Testis (tissue), 3 donors: Measurements from ENCODE around the gene JMJD7. TPM values are rescaled to one million over a fixed set of nuclear protein-coding genes. Genes with fewer than 3 reads are reported as not detected.

ENCODE experiments used
- DNase-seq: peaks from one replicate; pipeline ENCODE4 v3.0.0-alpha.2; 2019
- H3K27ac ChIP-seq, 2 donors: fragments of 200-600 bp; sonication (generic); one replicate each; pipeline ENCODE4 v1.5.1; 2019
- H3K27me3 ChIP-seq: fragments of 200-600 bp; sonication (generic); one replicate; pipeline ENCODE4 v1.5.1; 2019
- H3K36me3 ChIP-seq: fragments of 200-600 bp; sonication (generic); one replicate; pipeline ENCODE4 v1.5.1; 2017; ENCODE audit warnings: low read depth; ENCODE audit errors: missing control alignments
- H3K4me1 ChIP-seq: fragments of 200-600 bp; sonication (generic); one replicate; pipeline ENCODE4 v1.5.1; 2019
- H3K4me3 ChIP-seq, 2 donors: fragments of 200-600 bp; sonication (generic); one replicate each; pipeline ENCODE4 v1.5.1; 2017 to 2019
- H3K9me3 ChIP-seq: fragments of 200-600 bp; sonication (generic); one replicate; pipeline ENCODE4 v1.5.1; 2017
- POLR2A ChIP-seq: fragments of 450-650 bp; IDR thresholded peaks from one replicate; pipeline ENCODE4 v1.6.1; 2017; ENCODE audit warnings: antibody characterized with exemption, mild to moderate bottlenecking, moderate library complexity
- WGBS, 2 donors: methylation state at CpG; one replicate each; pipeline ENCODE4 v1.1.5; 2018; 5-methylcytosine and 5-hydroxymethylcytosine counted together
- intact Hi-C: fragments of 100-400 bp; cut with DNase I; formaldehyde crosslinking; loops from one replicate; pipeline ENCODE4 v1.15.1; 2023; ENCODE audit warnings: low total_unique reads
- polyA plus RNA-seq: library from polyadenylated mRNA; stranded (reverse); fragments of 350-450 nt; fragmentation: Illumina TruSeq; extraction: RNeasy Lipid Tissue Mini Kit (QIAGEN cat#74804); gene quantifications from one replicate; pipeline ENCODE4 v1.2.3, GENCODE V29; 2014; ENCODE audit warnings: low read depth, low replicate concordance; ENCODE audit not compliant: insufficient read depth
- total RNA-seq, 2 donors: library from RNA; depleted of rRNA; stranded (reverse); fragments of >200 nt; gene quantifications; one replicate each; pipeline ENCODE4 v1.2.3, GENCODE V29; 2016
- TF ChIP-seq, protein P1 (sequence below), 3 experiments: fragments of 450-650 bp in 2 of 3; fragments of 200-600 bp in 1 of 3; sonication (generic) in 1 of 3; IDR thresholded peaks; one replicate each; pipeline ENCODE4 v1.5.1; 2016 to 2019; ENCODE audit warnings: antibody characterized with exemption in 3 of 3, mild to moderate bottlenecking in 2 of 3, moderate library complexity in 1 of 3

The JMJD7 gene
- total and polyA plus RNA-seq, 3 donors from 2014 or later: 10.5 to 21.6 (median 18.6) TPM

DNA sequence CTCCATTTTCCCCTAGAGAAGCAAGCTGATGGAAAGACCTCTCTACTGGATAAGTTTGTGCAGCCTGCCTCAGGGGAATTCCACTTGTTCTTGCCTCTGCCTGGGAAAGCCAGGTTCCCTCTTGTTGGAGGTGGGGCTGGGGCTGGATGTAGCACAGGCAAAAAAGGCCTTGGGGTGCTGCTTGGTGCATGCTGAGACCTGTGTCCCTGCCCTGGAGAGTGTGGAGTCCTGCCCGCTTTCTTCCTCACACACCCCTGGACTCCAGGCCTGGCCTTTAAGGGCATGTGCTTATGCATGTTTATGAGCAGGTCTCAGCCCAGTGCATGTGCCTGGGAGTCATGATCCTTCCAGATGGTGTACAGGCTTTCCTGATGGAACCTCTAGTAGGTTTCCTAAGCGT lies 23.5 kb upstream of the JMJD7 start:
- DNase-seq: no peak
- Histone ChIP-seq H3K4me3 (no peak overlapping the region), H3K4me1 (peaks cover 33% of the 10 kb centered on the region), H3K9me3 (no peaks in the 10 kb centered on the region), H3K27me3 (no peaks in the 10 kb centered on the region), H3K36me3 (no peaks in the 10 kb centered on the region), H3K27ac (peak overlapping the region in 1 of 2 donors; percentile 33)
- WGBS, 2 donors: 77 to 96% methylated on average over 2 of the region's 2 CpGs
- TF ChIP-seq POLR2A: no peak
- TF ChIP-seq, protein P1, sequence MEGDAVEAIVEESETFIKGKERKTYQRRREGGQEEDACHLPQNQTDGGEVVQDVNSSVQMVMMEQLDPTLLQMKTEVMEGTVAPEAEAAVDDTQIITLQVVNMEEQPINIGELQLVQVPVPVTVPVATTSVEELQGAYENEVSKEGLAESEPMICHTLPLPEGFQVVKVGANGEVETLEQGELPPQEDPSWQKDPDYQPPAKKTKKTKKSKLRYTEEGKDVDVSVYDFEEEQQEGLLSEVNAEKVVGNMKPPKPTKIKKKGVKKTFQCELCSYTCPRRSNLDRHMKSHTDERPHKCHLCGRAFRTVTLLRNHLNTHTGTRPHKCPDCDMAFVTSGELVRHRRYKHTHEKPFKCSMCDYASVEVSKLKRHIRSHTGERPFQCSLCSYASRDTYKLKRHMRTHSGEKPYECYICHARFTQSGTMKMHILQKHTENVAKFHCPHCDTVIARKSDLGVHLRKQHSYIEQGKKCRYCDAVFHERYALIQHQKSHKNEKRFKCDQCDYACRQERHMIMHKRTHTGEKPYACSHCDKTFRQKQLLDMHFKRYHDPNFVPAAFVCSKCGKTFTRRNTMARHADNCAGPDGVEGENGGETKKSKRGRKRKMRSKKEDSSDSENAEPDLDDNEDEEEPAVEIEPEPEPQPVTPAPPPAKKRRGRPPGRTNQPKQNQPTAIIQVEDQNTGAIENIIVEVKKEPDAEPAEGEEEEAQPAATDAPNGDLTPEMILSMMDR (IDR thresholded peaks at IDR 0.05): no peak
- intact Hi-C loops: no loop called here

DNA sequence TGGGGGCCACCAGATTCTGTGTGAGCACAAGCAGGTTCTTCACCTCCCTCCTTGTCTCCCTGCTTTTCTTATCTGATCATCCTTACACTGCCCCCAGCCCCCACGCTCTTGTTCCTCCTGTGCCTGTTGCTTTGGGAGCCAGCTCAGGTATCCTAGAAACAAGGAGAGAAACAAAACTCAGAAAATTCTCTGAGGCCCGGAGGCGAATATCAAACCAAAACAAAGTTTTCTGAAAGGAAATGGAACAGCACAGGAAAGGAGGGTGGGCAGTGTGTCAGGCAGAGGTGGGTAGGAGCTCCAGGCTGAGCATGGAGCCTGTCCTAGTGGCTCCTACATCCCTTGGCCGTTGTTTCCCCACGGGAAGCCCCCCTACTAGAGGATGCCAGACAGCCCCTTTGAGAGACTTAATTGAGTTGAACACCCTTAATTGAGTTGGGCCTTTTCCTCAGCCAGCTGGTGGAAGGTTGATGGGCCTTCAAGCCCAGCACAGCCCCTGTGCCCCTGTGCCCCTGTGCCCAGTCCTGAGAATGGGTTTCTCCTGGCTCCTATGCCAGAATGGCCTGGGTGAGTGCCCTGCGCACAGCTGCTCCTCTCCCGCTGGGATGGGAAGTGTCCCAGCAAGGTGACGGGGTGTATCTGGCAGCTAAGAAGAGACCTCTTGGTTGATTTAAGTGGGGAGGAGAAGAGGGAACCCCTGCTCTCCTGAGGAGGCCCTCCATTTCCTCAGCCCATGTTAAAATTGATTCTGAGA lies 22.8 kb upstream of the JMJD7 start:
- no peaks in the 10 kb centered on the region for H3K36me3 ChIP-seq
- intact Hi-C loops: no loop called here
- no peak for DNase-seq
- H3K27ac ChIP-seq: peak overlapping the region; percentile 19 to 33
- no peak overlapping the region for H3K4me3 ChIP-seq
- no peaks in the 10 kb centered on the region for H3K27me3 ChIP-seq
- H3K4me1 ChIP-seq: peaks cover 26% of the 10 kb centered on the region
- WGBS, 2 donors: 69 to 72% methylated on average over 7 of the region's 8 CpGs
- H3K9me3 ChIP-seq: no peaks in the 10 kb centered on the region
- TF ChIP-seq POLR2A: no peak
- TF ChIP-seq, protein P1 (IDR thresholded peaks at IDR 0.05): no peak

DNA sequence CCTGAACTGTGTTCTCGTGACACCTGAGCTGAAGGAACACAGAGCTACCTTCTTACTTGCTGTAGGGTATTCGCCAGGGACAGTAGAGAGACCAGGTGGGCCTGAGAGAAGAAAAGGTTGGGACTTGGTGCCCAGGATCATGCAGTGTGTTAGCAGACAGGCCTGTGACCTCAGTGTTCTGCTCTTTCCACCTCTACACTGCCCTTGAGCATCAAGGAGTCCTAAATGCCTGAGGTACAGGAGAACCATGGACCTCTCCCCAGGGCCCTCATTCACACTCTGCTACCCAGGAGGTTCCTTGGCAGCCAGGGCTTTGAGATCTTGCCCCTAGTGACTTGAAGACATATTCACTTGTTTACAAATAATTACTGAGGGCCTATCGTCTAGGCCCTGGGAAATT lies 22.2 kb upstream of the JMJD7 start:
- no peak for DNase-seq
- H3K27me3 ChIP-seq: no peaks in the 10 kb centered on the region
- no peaks in the 10 kb centered on the region for H3K36me3 ChIP-seq
- H3K4me1 ChIP-seq: peaks cover 26% of the 10 kb centered on the region
- peak overlapping the region in 1 of 2 donors; percentile 19 for H3K27ac ChIP-seq
- H3K4me3 ChIP-seq: no peak overlapping the region
- 72 to 86% methylated on average over 3 of the region's 3 CpGs for WGBS, 2 donors
- intact Hi-C loops: no loop called here
- no peak for TF ChIP-seq POLR2A
- TF ChIP-seq, protein P1 (IDR thresholded peaks at IDR 0.05): no peak
- no peaks in the 10 kb centered on the region for H3K9me3 ChIP-seq

DNA sequence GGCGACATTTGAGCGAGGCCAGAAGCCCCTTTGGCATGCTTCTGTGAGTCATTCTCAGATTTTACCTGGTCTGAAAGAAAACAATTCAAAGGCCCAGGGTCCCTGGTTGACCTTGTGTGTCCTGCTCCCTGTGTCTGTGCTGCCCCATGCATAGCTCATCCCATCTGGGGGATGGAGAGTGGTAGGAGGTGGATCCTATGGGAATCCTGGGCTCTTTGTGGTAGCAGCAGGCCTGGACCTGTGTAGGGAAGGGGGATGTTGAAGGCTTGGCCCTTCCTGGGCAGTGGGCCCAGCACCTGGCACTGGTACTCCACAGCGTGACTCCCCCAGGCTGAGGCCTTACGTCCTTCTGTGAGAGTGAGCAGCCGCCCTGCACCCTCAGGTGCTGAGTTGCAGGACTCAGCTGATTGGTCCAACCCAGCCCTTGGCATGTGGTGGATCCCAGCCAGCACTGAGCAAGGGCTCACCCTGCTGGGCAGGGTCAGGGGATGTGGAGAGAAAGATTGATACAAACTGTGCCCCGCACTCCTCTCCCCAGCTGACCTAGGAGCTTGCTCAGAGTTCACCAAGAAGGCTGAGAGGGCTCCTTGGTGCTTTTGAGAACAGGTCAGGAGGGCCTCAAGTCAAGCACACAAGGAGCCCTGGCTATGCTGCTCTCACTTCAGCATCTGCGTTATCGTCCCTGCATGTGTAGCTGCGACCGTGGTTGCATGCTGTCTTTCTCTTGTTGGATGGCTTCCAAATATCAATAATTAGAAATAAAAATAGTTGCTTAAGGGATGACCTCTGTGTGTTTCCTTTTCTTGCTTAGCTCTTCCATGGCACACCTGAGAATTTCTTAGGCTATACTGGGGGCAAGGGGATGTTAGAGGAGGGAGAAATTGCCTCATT lies 21.4 kb upstream of the JMJD7 start:
- no peaks in the 10 kb centered on the region for H3K9me3 ChIP-seq
- no peak overlapping the region for H3K27ac ChIP-seq
- H3K36me3 ChIP-seq: no peaks in the 10 kb centered on the region
- peak; percentile 73 for DNase-seq
- TF ChIP-seq, protein P1 (IDR thresholded peaks at IDR 0.05): no peak
- TF ChIP-seq POLR2A: no peak
- no peak overlapping the region for H3K4me3 ChIP-seq
- intact Hi-C loops: no loop called here
- no peaks in the 10 kb centered on the region for H3K27me3 ChIP-seq
- WGBS, 2 donors: 48 to 66% methylated on average over 7 to 10 of the region's 10 CpGs
- H3K4me1 ChIP-seq: peaks cover 32% of the 10 kb centered on the region
